ENCODE results near the gene PRKAR2B. TPM values are rescaled to one million over a fixed set of nuclear protein-coding genes. Genes with fewer than 3 reads are reported as not detected.

Gene PRKAR2B
- total RNA-seq, 4 donors from 2014 or later = 7.1 to 22.8 (median 12.9) TPM

GRCh38 chr7:107077699-107078516 is 33.4 kb downstream of the PRKAR2B start:
- in situ Hi-C loops (cut with MboI; ENCODE audit: low pct_ligation_motif_present in 1 of 4, low pct_unique_long_range_greater_than_20kb in 1 of 4, low sequenced_read_pairs in 3 of 4) = no loop called here
- intact Hi-C loops (cut with DNase I; ENCODE audit: low total_unique reads) = no loop called here
- Histone ChIP-seq H3K4me1 (no peaks in the 10 kb centered on the region), H3K9me3 (no peaks in the 10 kb centered on the region), H3K27ac (no peak overlapping the region), H3K4me3 (no peak overlapping the region), H3K27me3 (no peaks in the 10 kb centered on the region), H3K36me3 (no peaks in the 10 kb centered on the region)
- DNase-seq = no peak
- WGBS, 2 donors (ENCODE audit: low coverage in 1 of 2) = 92 to 100% methylated on average over 5 to 10 of the region's 10 CpGs
- TF ChIP-seq EP300 (IDR thresholded peaks at IDR 0.05; ENCODE audit: low read depth) = no peak
- TF ChIP-seq POLR2A (IDR thresholded peaks at IDR 0.05) = no peak
- TF ChIP-seq CTCF (IDR thresholded peaks at IDR 0.05) = no peak
- TF ChIP-seq POLR2AphosphoS5 (IDR thresholded peaks at IDR 0.05) = no peak

- in situ Hi-C loops (cut with MboI; ENCODE audit: low pct_ligation_motif_present in 1 of 4, low pct_unique_long_range_greater_than_20kb in 1 of 4, low sequenced_read_pairs in 3 of 4) (no loop called here), intact Hi-C loops (cut with DNase I; ENCODE audit: low total_unique reads) (no loop called here)
- no peaks in the 10 kb centered on the region for H3K36me3 ChIP-seq
- no peak overlapping the region for H3K4me3 ChIP-seq
- TF ChIP-seq POLR2AphosphoS5 (IDR thresholded peaks at IDR 0.05) (no peak), CTCF (IDR thresholded peaks at IDR 0.05) (no peak), POLR2A (IDR thresholded peaks at IDR 0.05) (no peak), EP300 (IDR thresholded peaks at IDR 0.05; ENCODE audit: low read depth) (no peak)
- H3K9me3 ChIP-seq = no peaks in the 10 kb centered on the region
- H3K27ac ChIP-seq = no peak overlapping the region
- WGBS, 2 donors (ENCODE audit: low coverage in 1 of 2) = 87 to 100% methylated on average over 1 to 2 of the region's 2 CpGs
- no peak for DNase-seq
- no peaks in the 10 kb centered on the region for H3K27me3 ChIP-seq
- H3K4me1 ChIP-seq = no peaks in the 10 kb centered on the region
These were observed 34.0 kb downstream of the PRKAR2B start for GRCh38 chr7:107078517-107078966.

- 84 to 90% methylated on average over 9 to 11 of the region's 11 CpGs for WGBS, 2 donors (ENCODE audit: low coverage in 1 of 2)
- no peak for DNase-seq
- intact Hi-C loops (cut with DNase I; ENCODE audit: low total_unique reads) = no loop called here
- H3K4me3 ChIP-seq = no peak overlapping the region
- TF ChIP-seq POLR2A (IDR thresholded peaks at IDR 0.05) (no peak), POLR2AphosphoS5 (IDR thresholded peaks at IDR 0.05) (no peak), CTCF (IDR thresholded peaks at IDR 0.05) (no peak), EP300 (IDR thresholded peaks at IDR 0.05; ENCODE audit: low read depth) (no peak)
- H3K9me3 ChIP-seq = no peaks in the 10 kb centered on the region
- H3K36me3 ChIP-seq = no peaks in the 10 kb centered on the region
- in situ Hi-C loops (cut with MboI; ENCODE audit: low pct_ligation_motif_present in 1 of 4, low pct_unique_long_range_greater_than_20kb in 1 of 4, low sequenced_read_pairs in 3 of 4) = no loop called here
- no peak overlapping the region for H3K27ac ChIP-seq
- H3K27me3 ChIP-seq = no peaks in the 10 kb centered on the region
- H3K4me1 ChIP-seq = no peaks in the 10 kb centered on the region
These were observed 34.9 kb downstream of the PRKAR2B start for GRCh38 chr7:107079212-107079940.

GRCh38 chr7:107080099-107080505 is 35.6 kb downstream of the PRKAR2B start:
- WGBS, 2 donors (ENCODE audit: low coverage in 1 of 2) = 91% methylated on average over 4 of the region's 4 CpGs; no CpG with 5 or more reads in 1 of the 2 donors
- Histone ChIP-seq H3K27ac (no peak overlapping the region), H3K9me3 (no peaks in the 10 kb centered on the region), H3K4me3 (no peak overlapping the region), H3K4me1 (no peaks in the 10 kb centered on the region), H3K36me3 (no peaks in the 10 kb centered on the region), H3K27me3 (no peaks in the 10 kb centered on the region)
- no peak for TF ChIP-seq POLR2AphosphoS5 (IDR thresholded peaks at IDR 0.05)
- no peak for TF ChIP-seq POLR2A (IDR thresholded peaks at IDR 0.05)
- TF ChIP-seq EP300 (IDR thresholded peaks at IDR 0.05; ENCODE audit: low read depth) = no peak
- no peak for TF ChIP-seq CTCF (IDR thresholded peaks at IDR 0.05)
- in situ Hi-C loops (cut with MboI; ENCODE audit: low pct_ligation_motif_present in 1 of 4, low pct_unique_long_range_greater_than_20kb in 1 of 4, low sequenced_read_pairs in 3 of 4) (no loop called here), intact Hi-C loops (cut with DNase I; ENCODE audit: low total_unique reads) (no loop called here)
- DNase-seq = no peak

Measured in transverse colon (tissue), 4 donors.